Neural cell (in vitro differentiated cells): ENCODE data around the gene DLG5. TPM values are rescaled to one million over a fixed set of nuclear protein-coding genes. Genes with fewer than 3 reads are reported as not detected.

Source experiments
- H2AFZ ChIP-seq: fragments of 200-600, 300-800 bp; sonication (generic), shearing (Covaris generic); 2 replicates; pipeline ENCODE4 v1.6.0; 2014; ENCODE audit warnings: low read depth, mild to moderate bottlenecking, antibody characterized with exemption, low read length, moderate library complexity
- H3F3A ChIP-seq: fragments of 200-600 bp; shearing (Covaris generic); 2 replicates; pipeline ENCODE4 v1.6.1; 2016; ENCODE audit warnings: mild to moderate bottlenecking, moderate library complexity, mixed read lengths, antibody characterized with exemption, low read length; ENCODE audit not compliant: insufficient read depth, poor library complexity, severe bottlenecking
- H3K27ac ChIP-seq: fragments of 200-600, 300-800 bp; sonication (generic), shearing (Covaris generic); 2 replicates; pipeline ENCODE4 v1.5.1; 2014; ENCODE audit warnings: mild to moderate bottlenecking, low read length, moderate library complexity
- H3K27me3 ChIP-seq: fragments of 300-800, 200-600 bp; sonication (generic), shearing (Covaris generic); 2 replicates; pipeline ENCODE4 v1.6.0; 2014; ENCODE audit warnings: mild to moderate bottlenecking, low read depth, low read length, moderate library complexity; ENCODE audit not compliant: insufficient read depth
- H3K36me3 ChIP-seq: fragments of 300-800, 200-600 bp; sonication (generic), shearing (Covaris generic); 2 replicates; pipeline ENCODE4 v1.5.1; 2014; ENCODE audit warnings: mild to moderate bottlenecking, antibody characterized with exemption, low read length, moderate library complexity; ENCODE audit not compliant: insufficient read depth
- H3K4me2 ChIP-seq: fragments of 300-800, 200-600 bp; sonication (generic), shearing (Covaris generic); 2 replicates; pipeline ENCODE4 v1.6.0; 2014; ENCODE audit warnings: mild to moderate bottlenecking, low read length
- H3K4me3 ChIP-seq: fragments of 300-800, 200-600 bp; sonication (generic), shearing (Covaris generic); 2 replicates; pipeline ENCODE4 v1.5.1; 2014; ENCODE audit warnings: mild to moderate bottlenecking, low read length, moderate library complexity
- H3K79me2 ChIP-seq: fragments of 200-600 bp; shearing (Covaris generic); replicated peaks from 2 replicates; pipeline ENCODE4 v1.6.0; 2014; ENCODE audit warnings: mild to moderate bottlenecking, low read length, moderate library complexity; ENCODE audit not compliant: insufficient read depth
- H3K9ac ChIP-seq: fragments of 300-800, 200-600 bp; sonication (generic), shearing (Covaris generic); 2 replicates; pipeline ENCODE4 v1.6.1; 2016; ENCODE audit warnings: mild to moderate bottlenecking, low read length, mixed read lengths
- H3K9me2 ChIP-seq: fragments of 200-600 bp; shearing (Covaris generic); 2 replicates; pipeline ENCODE4 v1.6.1; 2016; ENCODE audit warnings: mild to moderate bottlenecking, low read length, mixed read lengths; ENCODE audit not compliant: insufficient read depth
- H3K9me3 ChIP-seq: fragments of 200-600, 300-800 bp; sonication (generic), shearing (Covaris generic); 2 replicates; pipeline ENCODE4 v1.6.1; 2016; ENCODE audit warnings: mild to moderate bottlenecking, mixed run types, low read length, moderate library complexity, mixed read lengths
- H4K20me1 ChIP-seq: fragments of 200-600 bp; shearing (Covaris generic); 2 replicates; pipeline ENCODE4 v1.6.1; 2016; ENCODE audit warnings: mild to moderate bottlenecking, mixed run types; ENCODE audit not compliant: insufficient read depth
- CTCF ChIP-seq: fragments of 450-650 bp; IDR thresholded peaks from 2 replicates; pipeline ENCODE4 v1.5.1; 2014; ENCODE audit warnings: antibody characterized with exemption, mild to moderate bottlenecking, moderate library complexity; ENCODE audit not compliant: poor library complexity, severe bottlenecking
- EP300 ChIP-seq: fragments of 450-650 bp; conservative IDR thresholded peaks from 2 replicates; pipeline ENCODE4 v1.6.1; 2014; ENCODE audit warnings: antibody characterized with exemption, mild to moderate bottlenecking, moderate library complexity; ENCODE audit not compliant: poor library complexity, severe bottlenecking
- EZH2 ChIP-seq: fragments of 200-600, 300-800 bp; shearing (Covaris generic), sonication (generic); IDR thresholded peaks from 2 replicates; pipeline ENCODE4 v1.6.1; 2014; ENCODE audit warnings: antibody characterized with exemption, low read length, borderline replicate concordance, mild to moderate bottlenecking; ENCODE audit not compliant: insufficient read depth, poor library complexity, severe bottlenecking
- MXI1 ChIP-seq: fragments of 450-650 bp; conservative IDR thresholded peaks from 2 replicates; pipeline ENCODE4 v1.6.1; 2014; ENCODE audit warnings: antibody characterized with exemption, mild to moderate bottlenecking; ENCODE audit not compliant: poor library complexity, severe bottlenecking
- POLR2AphosphoS5 ChIP-seq: IDR thresholded peaks from 2 replicates; pipeline ENCODE4 v1.6.1; 2012
- RAD21 ChIP-seq: fragments of 450-650 bp; conservative IDR thresholded peaks from 2 replicates; pipeline ENCODE4 v1.6.1; 2014; ENCODE audit warnings: antibody characterized with exemption, mild to moderate bottlenecking, moderate library complexity
- REST ChIP-seq: IDR thresholded peaks from 2 replicates; pipeline ENCODE4 v1.6.1; 2012; ENCODE audit warnings: borderline replicate concordance
- SMC3 ChIP-seq: fragments of 450-650 bp; conservative IDR thresholded peaks from 2 replicates; pipeline ENCODE4 v1.6.1; 2014; ENCODE audit warnings: antibody characterized with exemption, mild to moderate bottlenecking, moderate library complexity; ENCODE audit not compliant: poor library complexity
- TAF1 ChIP-seq: IDR thresholded peaks from 2 replicates; pipeline ENCODE4 v1.6.1; 2012; ENCODE audit warnings: low read depth
- polyA plus RNA-seq: library from polyadenylated mRNA; depleted of rRNA; stranded (reverse); fragments of >200 nt; gene quantifications from 2 replicates; pipeline ENCODE4 v1.2.3, GENCODE V29; 2014

The DLG5 gene
- polyA plus RNA-seq, 1 donor from 2014 or later: 72.9 TPM

- H3K27me3 ChIP-seq: no peaks in the 10 kb centered on the region
- no peak overlapping the region for H3K4me3 ChIP-seq
- no peak overlapping the region for H3K27ac ChIP-seq
- TF ChIP-seq REST (no peak), TAF1 (no peak), MXI1 (no peak), CTCF (no peak)
- H2AFZ ChIP-seq: no peak overlapping the region
- H3K79me2 ChIP-seq: peaks cover 9% of the 10 kb centered on the region
- H3K4me2 ChIP-seq: no peak overlapping the region
- H3F3A ChIP-seq: no peaks in the 10 kb centered on the region
- no peaks in the 10 kb centered on the region for H3K36me3 ChIP-seq
- H3K9me3 ChIP-seq: no peaks in the 10 kb centered on the region
- no peak overlapping the region for H3K9ac ChIP-seq
- H4K20me1 ChIP-seq: no peaks in the 10 kb centered on the region
- H3K9me2 ChIP-seq: no peaks in the 10 kb centered on the region
Observed at GRCh38 chr10:77863446-77863845, 63.1 kb downstream of the DLG5 start.

GRCh38 chr10:77862595-77862994 is 64.0 kb downstream of the DLG5 start:
- Histone ChIP-seq H3K36me3 (no peaks in the 10 kb centered on the region), H3K27ac (no peak overlapping the region), H3K4me3 (no peak overlapping the region), H2AFZ (no peak overlapping the region), H3K9me2 (no peaks in the 10 kb centered on the region), H3K79me2 (peaks cover 9% of the 10 kb centered on the region), H4K20me1 (no peaks in the 10 kb centered on the region), H3K4me2 (no peak overlapping the region), H3K27me3 (no peaks in the 10 kb centered on the region), H3K9me3 (no peaks in the 10 kb centered on the region), H3F3A (no peaks in the 10 kb centered on the region), H3K9ac (no peak overlapping the region)
- TF ChIP-seq EZH2: no peak
- TF ChIP-seq RAD21: no peak
- TF ChIP-seq TAF1: no peak
- no peak for TF ChIP-seq SMC3
- no peak for TF ChIP-seq POLR2AphosphoS5

GRCh38 chr10:77861366-77861765 is 65.2 kb downstream of the DLG5 start:
- H3K36me3 ChIP-seq: no peaks in the 10 kb centered on the region
- H3K79me2 ChIP-seq: peaks cover 9% of the 10 kb centered on the region
- H3K9me3 ChIP-seq: no peaks in the 10 kb centered on the region
- H3K9ac ChIP-seq: no peak overlapping the region
- no peaks in the 10 kb centered on the region for H3F3A ChIP-seq
- no peaks in the 10 kb centered on the region for H3K27me3 ChIP-seq
- H3K27ac ChIP-seq: no peak overlapping the region
- H3K9me2 ChIP-seq: no peaks in the 10 kb centered on the region
- no peak overlapping the region for H2AFZ ChIP-seq
- no peak overlapping the region for H3K4me3 ChIP-seq
- TF ChIP-seq EP300 (no peak), SMC3 (no peak), EZH2 (no peak), REST (no peak), TAF1 (no peak), CTCF (no peak), MXI1 (no peak), RAD21 (no peak), POLR2AphosphoS5 (no peak)
- H3K4me2 ChIP-seq: no peak overlapping the region
- H4K20me1 ChIP-seq: no peaks in the 10 kb centered on the region
